Progenitor cell of endocrine pancreas (in vitro differentiated cells): ENCODE results near the gene BHLHE41. TPM values are rescaled to one million over a fixed set of nuclear protein-coding genes. Genes with fewer than 3 reads are reported as not detected.
A peak's percentile ranks its signal among the peaks of the same experiment; 100 is the strongest.

Source experiments
- DNase-seq: peaks from one replicate; pipeline ENCODE4 v3.0.0; 2021; ENCODE audit warnings: low spot score; ENCODE audit not compliant: unreplicated experiment
- H3K27ac Mint-ChIP-seq: 2 replicates; pipeline ENCODE4 v1.8.0; 2021; ENCODE audit warnings: mild to moderate bottlenecking, moderate library complexity, mixed read lengths
- H3K27me3 Mint-ChIP-seq: 2 replicates; pipeline ENCODE4 v1.8.0; 2021; ENCODE audit warnings: mixed read lengths
- H3K36me3 Mint-ChIP-seq: 2 replicates; pipeline ENCODE4 v1.8.0; 2022; ENCODE audit warnings: mixed read lengths; ENCODE audit not compliant: insufficient read depth
- H3K4me1 Mint-ChIP-seq: 2 replicates; pipeline ENCODE4 v1.8.0; 2021; ENCODE audit warnings: low read depth, mixed read lengths
- H3K4me3 Mint-ChIP-seq: 2 replicates; pipeline ENCODE4 v1.8.0; 2021; ENCODE audit warnings: low read depth, mild to moderate bottlenecking, moderate library complexity, mixed read lengths
- H3K9me3 Mint-ChIP-seq: 2 replicates; pipeline ENCODE4 v1.8.0; 2021; ENCODE audit warnings: low read depth, mixed read lengths
- CTCF ChIP-seq: fragments of 200-600 bp; sonication (generic); IDR thresholded peaks from one replicate; pipeline ENCODE4 v1.5.0; 2021; ENCODE audit warnings: antibody characterized with exemption, mild to moderate bottlenecking; ENCODE audit not compliant: unreplicated experiment
- total RNA-seq: library from RNA; stranded (reverse); gene quantifications from 2 replicates; pipeline ENCODE4 v1.2.1, GENCODE V29; 2021

Gene BHLHE41
- total RNA-seq, 1 donor from 2014 or later, result 0.46 TPM

GRCh38 chr12:26091822-26092221 lies 33.0 kb downstream of the BHLHE41 start:
- peak; percentile 47 for TF ChIP-seq CTCF
- Mint-ChIP-seq H3K27me3 (no peaks in the 10 kb centered on the region), H3K36me3 (no peaks in the 10 kb centered on the region), H3K4me1 (peaks cover 20% of the 10 kb centered on the region), H3K27ac (no peak overlapping the region), H3K4me3 (no peak overlapping the region), H3K9me3 (no peaks in the 10 kb centered on the region)
- DNase-seq, result no peak

- peaks cover 20% of the 10 kb centered on the region for H3K4me1 Mint-ChIP-seq
- no peak for DNase-seq
- TF ChIP-seq CTCF, result no peak
- no peaks in the 10 kb centered on the region for H3K9me3 Mint-ChIP-seq
- no peaks in the 10 kb centered on the region for H3K36me3 Mint-ChIP-seq
- H3K27me3 Mint-ChIP-seq, result no peaks in the 10 kb centered on the region
- H3K4me3 Mint-ChIP-seq, result no peak overlapping the region
- H3K27ac Mint-ChIP-seq, result no peak overlapping the region
Observed at GRCh38 chr12:26090836-26091510, 33.9 kb downstream of the BHLHE41 start.

- Mint-ChIP-seq H3K9me3 (peaks cover 4% of the 10 kb centered on the region), H3K4me1 (peaks cover 20% of the 10 kb centered on the region), H3K4me3 (no peak overlapping the region), H3K27ac (no peak overlapping the region), H3K36me3 (no peaks in the 10 kb centered on the region), H3K27me3 (no peaks in the 10 kb centered on the region)
- DNase-seq, result no peak
- no peak for TF ChIP-seq CTCF
Observed at GRCh38 chr12:26088998-26089397, 35.8 kb downstream of the BHLHE41 start.

- H3K36me3 Mint-ChIP-seq, result peaks cover 9% of the 10 kb centered on the region
- H3K27me3 Mint-ChIP-seq, result no peaks in the 10 kb centered on the region
- no peak for DNase-seq
- H3K4me3 Mint-ChIP-seq, result no peak overlapping the region
- peaks cover 16% of the 10 kb centered on the region for H3K9me3 Mint-ChIP-seq
- H3K27ac Mint-ChIP-seq, result no peak overlapping the region
- no peak for TF ChIP-seq CTCF
- H3K4me1 Mint-ChIP-seq, result peaks cover 20% of the 10 kb centered on the region
Observed at GRCh38 chr12:26086936-26087335, 37.9 kb downstream of the BHLHE41 start.

GRCh38 chr12:26080911-26081310 lies 43.9 kb downstream of the BHLHE41 start:
- no peak overlapping the region for H3K27ac Mint-ChIP-seq
- peaks cover 19% of the 10 kb centered on the region for H3K9me3 Mint-ChIP-seq
- H3K36me3 Mint-ChIP-seq, result peaks cover 10% of the 10 kb centered on the region

More at GRCh38 chr12:26080911-26081310, 43.9 kb downstream of the BHLHE41 start:
- no peak for DNase-seq
- Mint-ChIP-seq H3K4me1 (no peaks in the 10 kb centered on the region), H3K27me3 (no peaks in the 10 kb centered on the region), H3K4me3 (no peak overlapping the region)
- no peak for TF ChIP-seq CTCF
